IPS DF 4.7 (cell line): ENCODE results near the gene WDR37.
"Not testable (repeated sequence)": the region's sequence is repeated elsewhere in the genome, so short reads cannot be mapped to it uniquely, and the experiment has no call there.

Source experiments
- DNase-seq: peaks from one replicate; pipeline ENCODE4 v3.0.0-alpha.2; 2013; ENCODE audit warnings: low spot score; ENCODE audit errors: extremely low read depth

The WDR37 gene

DNA sequence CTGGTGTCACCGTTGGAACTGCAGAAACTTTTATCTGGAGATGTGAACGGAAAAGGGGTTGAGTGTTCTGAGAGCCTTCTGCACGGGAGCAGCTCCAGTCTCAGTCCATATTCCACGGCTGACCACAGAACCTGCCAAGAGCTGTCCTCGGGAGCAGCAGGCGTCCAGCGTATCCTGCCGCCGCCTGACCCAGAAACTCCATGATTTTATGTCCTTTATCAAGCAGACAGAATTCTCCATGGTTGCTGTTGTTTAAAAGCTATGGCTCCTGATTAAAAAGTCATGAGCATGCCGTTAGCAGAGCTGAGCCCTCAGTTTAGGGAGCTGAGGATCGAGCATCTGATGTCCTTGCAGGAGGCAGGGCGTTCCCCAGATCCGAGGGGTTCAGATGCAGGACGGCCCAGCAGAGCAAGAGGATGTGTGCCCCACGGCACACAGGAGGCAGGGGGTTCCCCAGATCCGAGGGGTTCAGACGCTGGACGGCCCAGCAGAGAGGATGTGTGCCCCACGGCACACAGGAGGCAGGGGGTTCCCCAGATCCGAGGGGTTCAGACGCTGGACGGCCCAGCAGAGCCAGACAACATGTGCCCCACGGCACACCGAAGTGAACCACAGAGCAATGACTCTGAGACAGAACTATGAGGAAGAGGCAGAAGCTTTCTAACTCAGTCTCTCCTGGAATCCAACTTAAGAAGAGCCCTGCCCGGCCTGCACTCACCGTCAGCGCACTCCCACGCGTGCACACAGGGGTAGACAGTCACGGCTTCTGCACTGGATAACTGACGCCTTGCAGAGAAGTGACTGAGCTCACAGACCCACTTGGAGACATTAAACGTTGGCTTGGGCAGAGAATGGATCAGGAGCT lies 96.4 kb downstream of the WDR37 start:
- DNase-seq = no peak

DNA sequence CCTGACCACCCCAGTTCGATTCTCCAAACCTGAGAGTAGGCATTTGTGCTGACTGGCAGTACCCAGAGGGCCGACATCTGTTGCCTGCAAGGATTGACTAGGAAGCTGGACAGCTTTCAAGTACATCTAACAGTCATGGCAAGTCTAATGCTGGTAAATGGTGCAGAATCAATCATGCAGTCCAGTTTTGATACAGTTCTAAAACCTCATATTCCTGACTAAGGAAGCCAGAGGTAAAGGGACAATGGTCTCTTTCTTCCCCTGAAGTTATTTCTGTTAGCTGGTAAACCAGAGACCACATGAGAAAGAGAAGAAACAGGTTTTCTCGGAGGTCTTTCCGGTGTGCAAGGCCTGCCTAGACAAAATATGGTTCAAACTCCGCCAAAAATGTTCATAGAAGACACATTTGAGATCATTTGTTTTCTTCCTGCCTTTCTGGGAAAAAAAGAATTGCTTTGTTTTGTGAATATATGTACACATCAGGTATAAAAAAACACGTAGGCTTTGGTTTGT lies 97.1 kb downstream of the WDR37 start:
- no peak for DNase-seq

DNA sequence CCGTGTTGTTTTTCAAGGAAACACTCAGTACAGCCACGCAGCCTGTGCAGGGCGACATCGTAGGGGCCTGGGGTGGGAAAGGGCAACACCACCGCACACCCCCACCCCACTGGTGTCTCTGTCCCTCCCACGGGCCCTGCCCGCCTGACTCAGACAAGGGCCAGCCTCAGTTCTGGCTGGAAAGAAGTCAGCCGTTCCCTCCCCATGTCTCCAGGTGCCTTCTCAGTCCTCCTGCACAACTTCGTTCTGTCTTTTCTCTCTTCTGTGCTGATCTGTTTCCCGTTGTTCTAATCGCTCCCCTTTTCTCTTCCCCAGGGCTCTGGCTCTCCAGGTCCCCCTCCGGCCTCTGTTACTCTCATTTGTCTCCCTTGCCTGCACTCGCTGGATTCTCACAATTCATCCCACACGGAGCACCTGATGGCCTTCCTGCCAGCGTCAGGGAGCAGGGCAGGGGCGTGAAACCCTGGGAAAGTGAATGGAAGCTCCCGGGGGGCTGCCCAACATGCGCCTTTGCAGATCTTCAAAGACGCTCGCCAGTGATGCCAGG lies 97.7 kb downstream of the WDR37 start:
- DNase-seq = no peak

DNA sequence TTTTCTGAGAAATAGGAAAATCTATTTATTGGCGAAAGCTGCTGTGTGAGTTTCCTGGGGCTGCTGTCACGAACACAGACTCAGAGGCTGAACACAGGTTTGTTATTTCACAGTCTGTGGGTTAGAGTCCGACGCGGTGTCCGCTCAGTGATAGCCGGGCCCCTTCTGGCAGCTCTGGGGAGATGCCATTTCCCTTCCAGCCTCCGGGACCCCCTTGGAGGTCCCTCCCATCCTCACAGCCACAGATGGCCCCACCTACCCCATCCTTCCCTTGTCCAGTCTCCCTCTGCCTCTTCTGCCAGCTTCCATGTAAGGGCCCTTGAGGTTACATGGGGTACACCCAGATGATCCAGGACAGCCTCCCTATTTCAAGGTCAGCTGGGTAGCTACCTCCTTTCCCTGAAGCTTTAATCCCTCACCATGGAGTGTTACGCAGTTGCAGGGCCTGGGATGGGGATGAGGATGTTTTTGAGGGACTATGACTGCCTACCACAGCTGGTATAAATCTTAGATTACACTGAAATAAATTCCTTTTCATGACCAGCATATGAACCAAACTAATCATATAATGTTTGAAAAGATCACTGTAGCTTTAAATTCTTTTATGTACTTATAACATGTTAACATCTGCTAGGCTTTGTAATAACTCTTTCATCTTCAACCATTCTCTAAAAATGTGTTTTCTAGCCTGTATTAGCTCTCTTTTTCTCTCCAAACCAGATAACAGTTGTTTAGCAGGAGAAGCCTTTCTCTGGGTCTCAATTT lies 98.5 kb downstream of the WDR37 start:
- no peak for DNase-seq

DNA sequence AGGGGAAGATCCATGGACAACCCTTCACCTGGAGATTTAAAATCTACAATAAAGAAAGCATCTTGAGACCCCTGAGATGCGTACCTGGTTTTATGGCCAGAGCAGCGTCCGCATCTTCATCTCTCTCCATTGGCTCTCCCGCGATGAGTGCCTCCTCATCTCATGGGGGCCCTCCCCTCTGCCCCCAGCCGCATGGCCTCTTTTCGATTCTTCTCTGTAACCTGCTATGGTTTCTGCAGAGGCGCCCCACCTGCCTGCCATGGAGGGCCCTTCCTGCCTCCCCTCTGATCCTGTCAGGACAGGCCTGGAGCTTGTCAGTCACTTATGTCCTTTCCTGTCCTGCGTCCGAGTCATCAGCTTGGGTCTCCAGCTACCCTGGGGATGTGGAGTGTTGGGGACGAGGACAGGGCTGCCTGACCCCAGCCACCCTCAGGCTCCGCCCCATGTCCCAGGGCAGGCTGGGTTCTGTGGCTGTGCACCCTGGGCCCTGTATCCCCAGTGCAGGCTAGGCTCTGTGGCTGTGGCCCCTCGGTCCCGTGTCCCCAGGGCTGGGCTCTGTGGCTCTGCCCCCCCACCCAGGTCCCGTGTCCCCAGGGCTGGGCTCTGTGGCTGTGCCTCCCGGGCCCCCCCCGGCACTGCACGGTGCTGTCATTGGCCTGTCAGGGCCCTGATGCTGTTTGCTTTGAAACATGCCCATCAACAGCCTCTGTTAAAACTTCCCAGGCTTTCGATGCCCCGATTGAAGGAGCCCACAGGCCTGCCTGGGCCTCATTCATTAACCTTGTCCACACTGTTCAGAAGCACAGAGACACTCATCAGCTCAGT lies 99.8 kb downstream of the WDR37 start:
- DNase-seq = no peak

DNA sequence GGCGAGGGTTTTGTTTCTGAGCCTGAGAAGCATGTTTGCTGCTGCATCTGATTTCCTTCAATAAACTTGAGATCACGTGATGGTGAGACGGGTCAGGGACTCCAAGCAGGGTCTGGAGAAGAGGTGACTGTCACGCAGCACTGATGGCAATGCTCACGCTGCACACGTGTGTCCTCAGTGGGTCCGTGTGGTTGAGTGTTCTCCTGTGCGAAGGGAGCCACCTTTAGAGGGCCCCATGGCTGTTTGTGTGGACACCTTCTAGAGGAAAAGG lies 100.4 kb downstream of the WDR37 start:
- no peak for DNase-seq

DNA sequence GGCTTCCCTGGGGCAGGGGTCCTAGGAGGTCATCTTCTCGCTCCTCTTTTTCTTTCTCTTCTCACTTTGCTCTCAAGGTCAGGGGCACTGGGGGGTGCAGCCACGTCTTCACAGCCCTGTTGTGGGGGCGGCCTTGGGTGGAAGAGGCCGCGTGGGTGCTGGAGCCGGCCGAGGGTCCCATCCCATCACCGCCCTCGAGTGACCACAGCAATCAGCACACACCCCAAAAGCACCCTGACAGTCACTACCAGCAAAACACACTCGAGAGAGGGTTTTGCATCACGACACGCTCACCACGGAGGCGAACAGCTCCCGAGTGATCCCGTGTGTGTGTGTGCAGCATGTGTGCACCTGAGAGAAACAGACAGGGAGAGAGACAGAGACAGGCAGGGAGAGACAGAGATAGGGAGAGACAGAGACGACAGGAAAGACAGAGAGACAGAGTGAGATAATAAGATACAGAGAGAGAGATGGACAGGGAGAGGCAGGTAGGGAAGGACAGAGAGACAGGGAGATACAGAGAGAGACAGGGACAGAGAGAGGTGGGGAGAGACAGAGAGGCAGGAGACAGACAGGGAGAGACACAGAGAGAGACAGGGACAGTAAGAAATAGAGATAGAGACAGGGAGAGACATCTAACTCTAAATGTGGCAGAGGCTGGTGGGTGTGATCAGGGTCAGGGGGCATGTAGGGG lies 100.9 kb downstream of the WDR37 start:
- no peak for DNase-seq

DNA sequence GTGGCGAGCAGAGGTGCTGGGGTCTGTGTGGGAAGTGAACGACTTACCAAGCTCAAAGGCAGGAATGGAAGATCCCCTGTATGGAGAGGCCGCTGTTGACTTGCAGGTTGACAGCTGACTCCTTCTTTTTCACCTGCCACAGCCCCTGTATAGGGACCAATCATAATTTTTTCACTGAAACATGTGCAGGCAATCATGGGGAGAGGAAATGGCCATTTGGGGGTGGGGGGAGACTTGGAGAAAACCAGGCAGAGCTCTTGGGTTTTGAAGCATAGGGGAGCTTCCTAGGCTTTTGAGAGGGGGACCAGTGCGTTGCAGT lies 101.4 kb downstream of the WDR37 start:
- DNase-seq = no peak

DNA sequence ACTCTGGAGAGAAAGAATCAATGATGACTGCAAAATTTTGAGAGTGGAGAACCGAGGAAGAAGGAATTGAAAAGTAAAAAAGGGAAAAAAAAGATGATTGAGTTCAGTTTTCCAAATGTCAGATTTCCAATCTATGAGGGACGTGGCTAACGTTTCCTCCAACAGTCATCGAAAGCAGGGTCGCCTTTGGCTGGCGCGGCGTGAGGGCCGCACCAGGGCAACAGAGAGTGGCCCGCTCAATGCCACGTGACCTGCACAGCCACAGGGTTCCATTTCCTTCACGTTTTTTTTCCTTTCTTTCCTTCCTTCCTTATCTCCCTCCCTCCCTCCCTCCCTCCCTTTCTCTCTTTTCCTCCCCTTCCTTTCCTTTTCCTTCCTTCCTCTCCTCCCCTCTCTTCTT lies 101.9 kb downstream of the WDR37 start:
- DNase-seq = no peak

DNA sequence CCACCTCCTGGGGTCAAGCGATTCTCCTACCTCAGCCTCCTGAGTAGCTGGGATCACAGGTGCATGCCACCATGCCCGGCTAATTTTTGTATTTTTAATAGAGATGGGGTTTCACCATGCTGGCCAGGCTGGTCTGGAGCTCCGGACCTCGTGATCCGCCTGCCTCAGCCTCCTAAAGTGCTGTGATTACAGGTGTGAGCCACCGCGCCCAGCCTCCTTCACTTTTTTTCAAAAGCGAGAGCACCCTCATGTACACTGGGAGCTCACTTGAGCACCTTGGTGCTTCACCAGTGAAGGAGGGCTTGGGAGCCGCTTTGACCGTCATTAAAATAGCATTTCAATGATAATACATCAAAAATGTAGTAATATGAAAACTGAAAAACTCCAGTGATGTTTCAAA lies 102.4 kb downstream of the WDR37 start:
- DNase-seq = not testable (repeated sequence)

DNA sequence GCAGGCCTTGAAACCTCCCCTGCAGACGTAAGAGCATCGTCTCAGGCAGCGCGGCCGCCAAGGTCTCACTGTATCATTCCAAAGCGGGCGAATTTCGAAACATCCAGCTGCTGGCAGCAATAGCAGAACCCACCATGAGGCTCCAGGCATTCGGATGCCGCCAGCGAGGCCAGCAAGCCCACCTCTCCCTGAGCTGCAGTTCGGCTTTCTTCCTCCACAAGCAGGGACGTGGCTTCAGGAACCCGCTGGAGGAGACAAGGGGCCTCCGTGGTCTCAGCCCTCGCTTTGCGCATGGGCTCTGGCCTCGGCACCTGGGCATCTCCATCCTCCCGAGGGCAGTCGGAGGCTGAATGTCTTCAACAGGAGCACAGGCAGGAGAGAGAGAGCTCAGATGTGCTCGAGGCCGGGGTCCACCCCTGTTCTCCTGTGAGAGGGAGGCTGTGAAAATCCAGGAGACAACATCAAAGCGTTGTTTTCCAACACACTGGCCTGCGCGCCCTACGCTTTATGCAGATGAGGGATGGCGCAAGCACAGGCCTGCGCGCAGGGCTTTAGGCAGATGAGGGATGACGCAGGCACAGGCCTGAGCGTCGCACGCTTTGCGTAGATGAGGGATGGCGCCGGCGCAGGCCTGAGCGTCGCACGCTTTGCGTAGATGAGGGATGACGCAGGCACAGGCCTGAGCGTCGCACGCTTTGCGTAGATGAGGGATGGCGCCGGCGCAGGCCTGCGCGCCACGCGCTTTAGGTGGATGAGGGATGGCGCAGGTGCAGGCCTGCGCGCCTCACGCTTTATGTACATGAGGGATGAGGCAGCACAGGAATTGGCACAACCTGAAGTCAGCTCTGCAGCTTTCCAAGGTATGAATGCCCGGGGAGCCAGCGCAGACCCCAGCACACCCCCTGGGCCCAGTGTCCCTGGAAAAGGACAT lies 103.2 kb downstream of the WDR37 start:
- DNase-seq = no peak

DNA sequence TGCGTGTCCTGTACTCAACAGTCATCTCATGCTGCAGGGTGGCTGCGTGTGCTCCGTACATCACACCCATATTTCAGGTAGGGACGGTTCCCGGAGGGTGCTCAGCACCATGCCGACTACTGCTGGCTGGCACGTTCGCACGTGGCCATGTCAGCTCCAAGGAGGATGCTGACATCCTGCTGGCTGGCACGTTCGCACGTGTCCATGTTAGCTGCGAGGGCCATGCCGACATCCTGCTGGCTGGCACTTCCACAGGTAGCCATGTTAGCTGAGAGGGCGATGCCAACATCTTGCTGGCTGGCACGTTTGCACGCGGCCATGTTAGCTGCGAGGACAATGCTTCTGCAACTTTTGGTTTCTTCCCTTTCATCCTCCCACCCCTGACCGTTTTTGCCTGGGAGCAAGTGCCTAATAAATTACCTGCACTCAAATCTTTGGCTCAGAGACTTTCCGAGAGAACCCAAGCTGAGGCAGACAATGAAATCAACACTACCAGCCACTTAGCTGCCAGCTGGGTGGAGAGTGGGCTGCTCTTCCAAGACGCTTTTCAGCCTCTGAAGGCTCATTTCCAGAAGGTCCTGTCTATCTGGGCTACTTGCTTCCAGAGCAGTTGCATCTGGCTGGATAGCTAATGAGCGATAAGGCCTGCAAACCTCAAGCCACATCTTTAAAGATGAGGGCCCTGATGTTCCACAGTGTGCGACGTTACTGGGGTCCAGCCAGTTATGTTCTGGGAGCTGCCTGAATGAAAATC lies 104.6 kb downstream of the WDR37 start:
- DNase-seq = no peak

DNA sequence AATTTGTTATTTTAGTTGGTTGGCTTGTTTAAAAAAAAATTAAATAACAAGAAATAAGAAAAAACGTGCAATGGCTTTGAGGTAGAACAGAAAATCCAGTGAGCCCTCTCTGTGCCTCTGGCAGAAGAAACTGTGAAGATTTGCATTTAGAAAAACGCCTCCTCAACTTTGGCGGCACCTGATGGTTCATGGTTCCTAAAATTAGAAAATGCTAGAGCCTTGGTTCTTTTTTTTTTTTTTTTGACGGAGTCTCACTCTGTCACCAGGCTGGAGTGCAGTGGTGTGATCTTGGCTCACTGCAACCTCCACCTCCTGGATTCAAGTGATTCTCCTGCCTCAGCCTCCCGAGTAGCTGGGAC lies 105.1 kb downstream of the WDR37 start:
- not testable (repeated sequence) for DNase-seq

DNA sequence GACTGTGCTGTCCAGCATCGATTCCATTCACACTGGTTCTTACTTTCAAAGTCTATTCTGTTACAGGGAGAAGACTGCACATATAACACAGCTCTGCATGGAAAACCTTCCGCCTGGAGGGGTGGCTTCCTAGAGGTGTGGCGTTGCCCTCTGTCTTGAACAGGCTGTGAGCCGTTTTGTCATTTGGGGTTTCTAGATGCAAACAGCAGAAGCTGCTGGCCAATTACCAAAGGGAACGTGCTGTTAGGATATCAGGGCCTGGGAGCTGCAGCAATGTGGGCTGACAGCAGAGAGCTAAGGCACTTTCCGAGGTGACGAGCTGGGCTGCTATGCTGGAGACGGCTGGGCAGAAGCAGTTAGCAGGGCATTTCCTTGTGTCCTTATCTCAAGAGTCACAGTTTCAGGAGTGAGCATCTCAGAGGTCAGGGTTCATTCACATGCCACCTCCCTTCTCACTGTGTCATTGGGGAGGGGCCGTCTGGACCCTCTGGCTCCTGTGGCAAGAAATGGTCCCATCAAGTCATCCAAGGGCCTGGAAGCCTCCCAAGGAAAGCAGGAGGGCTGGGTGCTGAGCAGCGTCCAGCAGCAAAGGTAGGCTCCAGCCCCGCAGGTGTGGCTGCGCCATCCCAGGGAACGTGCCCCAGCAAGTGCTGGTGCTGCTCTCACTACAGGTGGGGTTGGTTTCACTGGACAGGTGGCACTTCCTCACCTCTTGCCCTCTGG lies 106.5 kb downstream of the WDR37 start:
- DNase-seq = no peak

DNA sequence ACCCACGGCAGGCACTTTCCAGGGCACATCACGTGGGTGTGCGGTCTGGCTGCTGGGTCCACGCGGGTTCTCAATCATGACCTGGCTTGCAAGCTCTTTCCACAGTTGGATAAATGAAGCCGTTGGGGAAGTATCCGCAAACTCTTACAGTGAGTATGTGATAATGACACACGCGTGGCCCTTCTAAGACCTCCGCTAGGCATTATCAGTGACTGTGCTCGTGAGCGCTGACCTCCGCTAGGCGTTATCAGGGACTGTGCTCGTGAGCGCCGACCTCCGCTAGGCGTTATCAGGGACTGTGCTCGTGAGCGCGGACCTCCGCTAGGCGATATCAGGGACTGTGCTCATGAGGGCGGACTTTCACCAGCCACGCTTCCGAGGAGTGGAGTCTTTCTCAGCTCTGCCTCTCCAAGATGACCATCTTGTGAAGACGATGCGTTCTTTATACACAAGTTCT lies 107.0 kb downstream of the WDR37 start:
- no peak for DNase-seq

DNA sequence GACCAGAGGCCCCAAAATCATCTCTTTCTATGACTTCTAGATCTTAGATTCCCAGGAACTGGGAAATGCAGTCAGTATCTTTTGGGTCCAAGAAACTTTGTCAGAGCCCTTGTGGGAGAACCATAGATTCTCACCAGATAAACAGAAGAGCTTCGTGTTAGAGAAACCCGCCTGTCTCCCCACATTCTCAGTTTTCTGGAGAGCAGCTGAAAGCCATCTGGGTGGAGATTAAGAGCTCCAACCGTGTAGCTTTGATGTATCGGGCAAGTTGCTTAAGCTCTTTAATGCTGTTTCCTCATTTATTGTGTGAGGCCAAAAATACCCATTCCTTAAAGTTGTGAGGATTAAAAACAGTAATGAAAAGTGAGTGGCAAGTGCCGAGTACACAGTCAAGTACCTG lies 107.6 kb downstream of the WDR37 start:
- no peak for DNase-seq

DNA sequence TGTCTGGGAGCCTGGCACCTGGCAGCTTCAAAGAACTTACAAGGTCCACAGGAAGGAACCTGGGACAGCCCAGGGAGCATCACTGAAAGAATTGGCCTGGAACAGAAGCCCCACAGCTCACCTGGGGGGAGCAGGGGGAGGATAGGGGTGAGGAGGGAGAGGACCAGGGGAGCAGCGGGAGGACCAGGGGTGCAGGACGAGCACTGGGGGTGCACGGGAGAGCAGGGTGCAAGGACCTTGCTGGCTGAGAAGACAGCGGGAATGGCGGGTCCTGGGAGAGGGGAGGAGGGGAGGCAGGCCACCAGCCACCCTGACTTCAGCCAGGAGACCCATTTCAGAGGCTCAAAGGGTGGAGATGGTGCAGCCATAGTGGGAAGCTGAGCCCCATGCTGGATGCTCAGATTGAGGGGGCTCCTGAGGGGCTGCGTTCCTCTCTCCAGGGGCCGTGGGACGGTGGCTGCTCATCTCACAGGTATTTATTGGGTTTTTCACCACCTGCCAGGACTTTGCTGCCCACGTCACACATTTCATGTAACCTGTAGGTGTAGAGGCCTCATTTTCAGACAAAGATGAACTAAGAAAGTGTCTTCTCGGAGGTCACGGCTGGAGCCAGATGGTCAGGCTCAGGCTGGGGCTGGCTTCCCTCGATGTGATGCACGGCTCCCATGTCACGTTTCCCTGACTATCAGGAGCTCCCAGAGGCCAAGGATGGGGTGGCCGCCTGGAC lies 110.1 kb downstream of the WDR37 start:
- no peak for DNase-seq

DNA sequence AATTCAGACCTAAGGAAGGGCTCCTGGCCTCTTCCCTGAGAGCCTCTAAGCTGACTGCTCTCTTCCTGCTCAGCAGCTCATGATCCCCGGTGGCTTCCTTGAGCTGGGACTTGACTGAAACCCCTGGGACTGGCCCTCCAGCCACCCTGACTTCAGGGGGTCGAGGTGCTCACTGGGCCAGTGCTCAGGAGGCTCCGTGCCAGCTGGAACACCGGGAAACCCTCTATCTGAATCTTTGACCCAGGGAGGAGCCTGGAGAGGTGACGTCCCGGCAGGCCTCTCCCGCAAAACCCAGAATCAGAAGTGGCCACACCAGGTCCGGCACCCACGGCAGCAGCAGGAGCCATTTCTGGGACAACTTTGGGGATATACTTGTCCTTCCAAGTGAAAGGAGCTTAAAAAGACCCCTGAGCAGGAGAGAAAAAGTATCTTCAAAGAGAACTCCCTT lies 110.7 kb downstream of the WDR37 start:
- no peak for DNase-seq
